ENCODE data around the gene ADAMTS2.

- no peak for TF ChIP-seq NFRKB (IDR thresholded peaks at IDR 0.05)
- TF ChIP-seq TARDBP (IDR thresholded peaks at IDR 0.05) = no peak
- TF ChIP-seq ELF4 (IDR thresholded peaks at IDR 0.05) = no peak
- no peak for TF ChIP-seq SP1 (IDR thresholded peaks at IDR 0.05)
- TF ChIP-seq FOXK2 (IDR thresholded peaks at IDR 0.05) = no peak
- no peak for TF ChIP-seq FOXM1 (IDR thresholded peaks at IDR 0.05; ENCODE audit: borderline replicate concordance)
- TF ChIP-seq L3MBTL2 (conservative IDR thresholded peaks at IDR 0.05) = no peak
- TF ChIP-seq ZNF384 (IDR thresholded peaks at IDR 0.05) = no peak
- TF ChIP-seq SUZ12 (IDR thresholded peaks at IDR 0.05) = no peak
These were observed 201.8 kb downstream of the ADAMTS2 start for GRCh38 chr5:179143446-179143845.
